Measurements from ENCODE around the gene EMD.
A peak's percentile ranks its signal among the peaks of the same experiment; 100 is the strongest.

Gene EMD

GRCh38 chrX:154367474-154368308 lies 11.4 kb upstream of the EMD start:
- H3K4me3 ChIP-seq (ENCODE audit: low read length in 2 of 2), result peak overlapping the region in 1 of 2 donors; percentile 100
- whole genome bisulfite sequencing, 2 donors (ENCODE audit: extremely low coverage in 2 of 2, insufficient read length in 2 of 2, insufficient replicate concordance in 1 of 2), result no CpG with 5 or more reads among the region's 31 CpGs
- no peak overlapping the region for H2AFZ ChIP-seq (ENCODE audit: low read length)
- no peak overlapping the region for H3K23ac ChIP-seq (ENCODE audit: low read depth, low read length, poor library complexity)
- peaks cover 42 to 68% of the 10 kb centered on the region in 2 donors for H3K36me3 ChIP-seq (replicated peaks in 1 of 2; ENCODE audit: control insufficient read depth in 2 of 2, insufficient read depth in 2 of 2, low read length in 2 of 2)
- H3K27ac ChIP-seq (replicated peaks; ENCODE audit: low read length), result no peak overlapping the region
- H2BK120ac ChIP-seq (ENCODE audit: low read depth, low read length), result no peak overlapping the region
- no peak overlapping the region for H2BK15ac ChIP-seq (ENCODE audit: low read length)
- DNase-seq (ENCODE audit: low spot score), result no peak
- H2AK5ac ChIP-seq (ENCODE audit: low read depth, low read length), result no peak overlapping the region
- H2BK12ac ChIP-seq (ENCODE audit: low read length), result no peak overlapping the region
- H3K9ac ChIP-seq (ENCODE audit: low read depth, low read length, poor library complexity), result no peak overlapping the region
- H3K4me2 ChIP-seq (ENCODE audit: insufficient read depth, low read length, poor library complexity, severe bottlenecking), result no peak overlapping the region
- no peak overlapping the region for H3K4ac ChIP-seq (ENCODE audit: low read length)
- H2BK5ac ChIP-seq (ENCODE audit: low read length), result peak overlapping the region; percentile 53
- H3K27me3 ChIP-seq (ENCODE audit: control insufficient read depth in 3 of 3, insufficient read depth in 3 of 3, low read depth in 1 of 3, low read length in 3 of 3), result no peaks in the 10 kb centered on the region
- H4K91ac ChIP-seq (ENCODE audit: low read depth, low read length, poor library complexity), result no peak overlapping the region
- no peak overlapping the region for H3K14ac ChIP-seq (ENCODE audit: low read length)
- H3K4me1 ChIP-seq (ENCODE audit: control insufficient read depth in 2 of 2, insufficient read depth in 1 of 2, low read depth in 1 of 2, low read length in 2 of 2), result peaks cover 3 to 9% of the 10 kb centered on the region in 2 donors
- no peaks in the 10 kb centered on the region for H3K9me3 ChIP-seq (replicated peaks in 1 of 2; ENCODE audit: control insufficient read depth in 2 of 2, insufficient read depth in 1 of 2, low read depth in 1 of 2, low read length in 2 of 2)
- peaks cover 16% of the 10 kb centered on the region for H3K79me1 ChIP-seq (ENCODE audit: low read depth, low read length)
- no peak overlapping the region for H4K8ac ChIP-seq (ENCODE audit: low read depth, low read length)
- no peak overlapping the region for H3K18ac ChIP-seq (ENCODE audit: low read length)

DNA sequence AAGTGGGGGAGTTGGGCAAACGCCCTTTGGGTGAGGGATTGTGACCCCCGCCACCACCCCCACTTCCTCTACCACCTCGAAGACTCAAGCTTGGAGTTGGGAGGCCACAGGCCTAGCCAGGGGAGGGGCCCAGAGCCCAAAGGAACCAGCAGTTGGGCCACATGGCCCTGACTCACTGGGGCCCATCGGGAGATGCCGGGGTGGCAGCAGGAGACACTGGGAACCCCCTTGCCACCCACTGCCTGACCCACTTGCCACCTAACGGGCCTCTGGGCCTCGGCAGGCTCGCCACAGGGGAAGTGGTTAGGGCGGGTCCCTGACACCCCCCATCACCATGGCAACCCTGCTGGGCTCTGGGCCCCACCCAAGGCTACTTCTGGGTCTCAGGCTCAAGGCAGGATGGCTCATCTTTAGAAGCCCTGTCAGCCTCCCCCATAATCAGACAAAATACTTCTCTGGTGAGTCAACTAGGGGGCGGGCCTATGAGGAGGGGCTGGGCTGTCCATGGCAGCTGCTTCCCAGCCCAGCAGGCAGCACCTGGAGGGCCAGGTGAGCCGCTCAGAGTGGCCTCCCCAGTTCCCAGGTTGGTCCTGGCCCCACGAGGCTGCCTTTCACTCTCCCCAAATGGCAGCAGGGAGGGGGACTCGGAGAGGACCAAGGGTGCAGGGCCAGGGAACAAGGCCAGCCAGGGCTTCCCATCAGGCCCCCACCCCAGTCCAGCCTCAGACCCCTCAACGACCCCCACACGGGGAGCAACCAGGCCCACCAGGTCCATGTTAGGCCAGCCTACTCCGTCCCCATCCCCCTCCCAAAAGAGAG lies 10.3 kb upstream of the EMD start:
- no CpG with 5 or more reads among the region's 16 CpGs for WGBS, 2 donors (ENCODE audit: extremely low coverage in 2 of 2, insufficient read length in 2 of 2, insufficient replicate concordance in 1 of 2)
- Histone ChIP-seq H3K4me3 (ENCODE audit: low read length in 2 of 2) (peak overlapping the region; percentile 87 to 100), H3K4me1 (ENCODE audit: control insufficient read depth in 2 of 2, insufficient read depth in 1 of 2, low read depth in 1 of 2, low read length in 2 of 2) (peaks cover 5 to 13% of the 10 kb centered on the region in 2 donors), H3K9ac (ENCODE audit: low read depth, low read length, poor library complexity) (peak overlapping the region; percentile 84), H3K18ac (ENCODE audit: low read length) (peak overlapping the region; percentile 92), H2BK15ac (ENCODE audit: low read length) (no peak overlapping the region), H2AK5ac (ENCODE audit: low read depth, low read length) (no peak overlapping the region), H3K4me2 (ENCODE audit: insufficient read depth, low read length, poor library complexity, severe bottlenecking) (peak overlapping the region; percentile 66), H2AFZ (ENCODE audit: low read length) (no peak overlapping the region), H2BK5ac (ENCODE audit: low read length) (peak overlapping the region; percentile 82), H2BK120ac (ENCODE audit: low read depth, low read length) (no peak overlapping the region), H2BK12ac (ENCODE audit: low read length) (peak overlapping the region; percentile 73), H3K79me1 (ENCODE audit: low read depth, low read length) (peaks cover 18% of the 10 kb centered on the region), H3K27me3 (ENCODE audit: control insufficient read depth in 3 of 3, insufficient read depth in 3 of 3, low read depth in 1 of 3, low read length in 3 of 3) (no peaks in the 10 kb centered on the region), H3K23ac (ENCODE audit: low read depth, low read length, poor library complexity) (peak overlapping the region; percentile 65), H4K91ac (ENCODE audit: low read depth, low read length, poor library complexity) (no peak overlapping the region), H3K9me3 (replicated peaks in 1 of 2; ENCODE audit: control insufficient read depth in 2 of 2, insufficient read depth in 1 of 2, low read depth in 1 of 2, low read length in 2 of 2) (no peaks in the 10 kb centered on the region), H3K27ac (replicated peaks; ENCODE audit: low read length) (peak overlapping the region; percentile 72), H3K36me3 (replicated peaks in 1 of 2; ENCODE audit: control insufficient read depth in 2 of 2, insufficient read depth in 2 of 2, low read length in 2 of 2) (peaks cover 37 to 58% of the 10 kb centered on the region in 2 donors), H4K8ac (ENCODE audit: low read depth, low read length) (no peak overlapping the region), H3K14ac (ENCODE audit: low read length) (no peak overlapping the region), H3K4ac (ENCODE audit: low read length) (no peak overlapping the region)
- no peak for DNase-seq (ENCODE audit: low spot score)

GRCh38 chrX:154369449-154370299 lies 9.4 kb upstream of the EMD start:
- peak overlapping the region; percentile 89 for H3K27ac ChIP-seq (replicated peaks; ENCODE audit: low read length)
- H2BK12ac ChIP-seq (ENCODE audit: low read length), result peak overlapping the region; percentile 90
- no peak overlapping the region for H4K91ac ChIP-seq (ENCODE audit: low read depth, low read length, poor library complexity)
- H3K9ac ChIP-seq (ENCODE audit: low read depth, low read length, poor library complexity), result peak overlapping the region; percentile 99
- H4K8ac ChIP-seq (ENCODE audit: low read depth, low read length), result peak overlapping the region; percentile 86
- H3K14ac ChIP-seq (ENCODE audit: low read length), result peak overlapping the region; percentile 71
- no peak overlapping the region for H2AFZ ChIP-seq (ENCODE audit: low read length)
- H3K9me3 ChIP-seq (replicated peaks in 1 of 2; ENCODE audit: control insufficient read depth in 2 of 2, insufficient read depth in 1 of 2, low read depth in 1 of 2, low read length in 2 of 2), result no peaks in the 10 kb centered on the region
- peaks cover 15% of the 10 kb centered on the region for H3K79me1 ChIP-seq (ENCODE audit: low read depth, low read length)
- peak overlapping the region; percentile 100 for H3K4me3 ChIP-seq (ENCODE audit: low read length in 2 of 2)
- no peak overlapping the region for H2AK5ac ChIP-seq (ENCODE audit: low read depth, low read length)
- H3K4ac ChIP-seq (ENCODE audit: low read length), result no peak overlapping the region
- H3K23ac ChIP-seq (ENCODE audit: low read depth, low read length, poor library complexity), result no peak overlapping the region
- WGBS, 2 donors (ENCODE audit: extremely low coverage in 2 of 2, insufficient read length in 2 of 2, insufficient replicate concordance in 1 of 2), result no CpG with 5 or more reads among the region's 13 CpGs
- H3K18ac ChIP-seq (ENCODE audit: low read length), result peak overlapping the region; percentile 85
- peak overlapping the region; percentile 49 for H2BK15ac ChIP-seq (ENCODE audit: low read length)
- peak overlapping the region; percentile 66 for H3K4me2 ChIP-seq (ENCODE audit: insufficient read depth, low read length, poor library complexity, severe bottlenecking)
- H2BK5ac ChIP-seq (ENCODE audit: low read length), result peak overlapping the region; percentile 93
- peak; percentile 84 for DNase-seq (ENCODE audit: low spot score)
- H2BK120ac ChIP-seq (ENCODE audit: low read depth, low read length), result no peak overlapping the region
- H3K27me3 ChIP-seq (ENCODE audit: control insufficient read depth in 3 of 3, insufficient read depth in 3 of 3, low read depth in 1 of 3, low read length in 3 of 3), result no peaks in the 10 kb centered on the region
- peaks cover 5 to 15% of the 10 kb centered on the region in 2 donors for H3K4me1 ChIP-seq (ENCODE audit: control insufficient read depth in 2 of 2, insufficient read depth in 1 of 2, low read depth in 1 of 2, low read length in 2 of 2)
- peaks cover 29 to 49% of the 10 kb centered on the region in 2 donors for H3K36me3 ChIP-seq (replicated peaks in 1 of 2; ENCODE audit: control insufficient read depth in 2 of 2, insufficient read depth in 2 of 2, low read length in 2 of 2)
